Neural cell (in vitro differentiated cells): ENCODE data around the gene CPSF6.

Experiments
- CTCF ChIP-seq: fragments of 450-650 bp; IDR thresholded peaks from 2 replicates; pipeline ENCODE4 v1.5.1; 2014; ENCODE audit warnings: antibody characterized with exemption, mild to moderate bottlenecking, moderate library complexity; ENCODE audit not compliant: poor library complexity, severe bottlenecking
- EP300 ChIP-seq: fragments of 450-650 bp; conservative IDR thresholded peaks from 2 replicates; pipeline ENCODE4 v1.6.1; 2014; ENCODE audit warnings: antibody characterized with exemption, mild to moderate bottlenecking, moderate library complexity; ENCODE audit not compliant: poor library complexity, severe bottlenecking
- RAD21 ChIP-seq: fragments of 450-650 bp; conservative IDR thresholded peaks from 2 replicates; pipeline ENCODE4 v1.6.1; 2014; ENCODE audit warnings: antibody characterized with exemption, mild to moderate bottlenecking, moderate library complexity
- REST ChIP-seq: IDR thresholded peaks from 2 replicates; pipeline ENCODE4 v1.6.1; 2012; ENCODE audit warnings: borderline replicate concordance

GRCh38 chr12:69284131-69284530, 44.8 kb downstream of the CPSF6 start:
- no peak for TF ChIP-seq CTCF
- no peak for TF ChIP-seq EP300
- no peak for TF ChIP-seq RAD21
- TF ChIP-seq REST, result no peak
